Measurements from ENCODE around the gene LNPEP.

Gene LNPEP

GRCh38 chr5:96999856-97000255 is 64.0 kb downstream of the LNPEP start:
- no peak for DNase-seq (ENCODE audit: low spot score)
- no peak for TF ChIP-seq CTCF (IDR thresholded peaks at IDR 0.05; ENCODE audit: borderline replicate concordance, control extremely low read depth, extremely low read depth, insufficient read depth, missing control alignments)
- in situ Hi-C loops (cut with MboI; ENCODE audit: low sequenced_read_pairs, unreplicated experiment): no loop called here

GRCh38 chr5:97000391-97000790 is 64.5 kb downstream of the LNPEP start:
- in situ Hi-C loops (cut with MboI; ENCODE audit: low sequenced_read_pairs, unreplicated experiment): no loop called here
- DNase-seq (ENCODE audit: low spot score): no peak

GRCh38 chr5:97002983-97003382 is 67.1 kb downstream of the LNPEP start:
- in situ Hi-C loops (cut with MboI; ENCODE audit: low sequenced_read_pairs, unreplicated experiment): no loop called here
- DNase-seq (ENCODE audit: low spot score): no peak
- TF ChIP-seq CTCF (IDR thresholded peaks at IDR 0.05; ENCODE audit: borderline replicate concordance, control extremely low read depth, extremely low read depth, insufficient read depth, missing control alignments): no peak

More at GRCh38 chr5:97000391-97000790, 64.5 kb downstream of the LNPEP start:
- no peak for TF ChIP-seq CTCF (IDR thresholded peaks at IDR 0.05; ENCODE audit: borderline replicate concordance, control extremely low read depth, extremely low read depth, insufficient read depth, missing control alignments)

GRCh38 chr5:97004423-97005060 is 68.7 kb downstream of the LNPEP start:
- no peak for TF ChIP-seq CTCF (IDR thresholded peaks at IDR 0.05; ENCODE audit: borderline replicate concordance, control extremely low read depth, extremely low read depth, insufficient read depth, missing control alignments)
- in situ Hi-C loops (cut with MboI; ENCODE audit: low sequenced_read_pairs, unreplicated experiment): no loop called here
- no peak for DNase-seq (ENCODE audit: low spot score)

- no peak for DNase-seq (ENCODE audit: low spot score)
- in situ Hi-C loops (cut with MboI; ENCODE audit: low sequenced_read_pairs, unreplicated experiment): no loop called here
- TF ChIP-seq CTCF (IDR thresholded peaks at IDR 0.05; ENCODE audit: borderline replicate concordance, control extremely low read depth, extremely low read depth, insufficient read depth, missing control alignments): no peak
Observed at GRCh38 chr5:97006454-97007060, 70.7 kb downstream of the LNPEP start.

- TF ChIP-seq CTCF (IDR thresholded peaks at IDR 0.05; ENCODE audit: borderline replicate concordance, control extremely low read depth, extremely low read depth, insufficient read depth, missing control alignments): no peak
- in situ Hi-C loops (cut with MboI; ENCODE audit: low sequenced_read_pairs, unreplicated experiment): no loop called here
- peak; percentile 26 for DNase-seq (ENCODE audit: low spot score)
Observed at GRCh38 chr5:97009212-97009898, 73.5 kb downstream of the LNPEP start.

Measured in GM13976 (cell line).